ENCODE data around the gene GALK2. TPM values are rescaled to one million over a fixed set of nuclear protein-coding genes. Genes with fewer than 3 reads are reported as not detected.

The GALK2 gene
- total RNA-seq, 6 experiments from 2014 or later: 22.5 to 35.4 (median 29.4) TPM

- Histone ChIP-seq H3K9me3 (no peaks in the 10 kb centered on the region), H3K36me3 (peaks cover 0 to 5% (median 1%) of the 10 kb centered on the region in 4 donors), H3K4me3 (no peak overlapping the region), H3K27ac (no peak overlapping the region), H3K27me3 (no peaks in the 10 kb centered on the region), H3K4me1 (no peaks in the 10 kb centered on the region)
- 67% methylated on average over 4 of the region's 4 CpGs for WGBS (ENCODE audit: insufficient coverage, low coverage, low lambda C conversion rate, missing lambda C conversion rate)
- DNase-seq (no peak), ATAC-seq (no peak)
- TF ChIP-seq POLR2A (IDR thresholded peaks at IDR 0.05): no peak
- TF ChIP-seq CTCF (IDR thresholded peaks at IDR 0.05): no peak
- intact Hi-C loops (cut with DNase I): no loop called here
Measured at GRCh38 chr15:49286649-49287404, 116.8 kb downstream of the GALK2 start.

GRCh38 chr15:49287481-49287880 lies 117.4 kb downstream of the GALK2 start:
- intact Hi-C loops (cut with DNase I): no loop called here
- Histone ChIP-seq H3K4me1 (no peaks in the 10 kb centered on the region), H3K4me3 (no peak overlapping the region), H3K36me3 (peaks cover 0 to 5% (median 1%) of the 10 kb centered on the region in 4 donors), H3K27me3 (no peaks in the 10 kb centered on the region), H3K27ac (no peak overlapping the region), H3K9me3 (no peaks in the 10 kb centered on the region)
- no peak for TF ChIP-seq POLR2A (IDR thresholded peaks at IDR 0.05)
- no peak for TF ChIP-seq CTCF (IDR thresholded peaks at IDR 0.05)
- ATAC-seq (no peak), DNase-seq (no peak)

GRCh38 chr15:49288391-49288790 lies 118.3 kb downstream of the GALK2 start:
- DNase-seq: no peak
- ATAC-seq: no peak
- no peaks in the 10 kb centered on the region for H3K4me1 ChIP-seq
- no peak overlapping the region for H3K4me3 ChIP-seq
- H3K36me3 ChIP-seq: peaks cover 0 to 5% (median 0%) of the 10 kb centered on the region in 4 donors
- no peak overlapping the region for H3K27ac ChIP-seq
- H3K27me3 ChIP-seq: no peaks in the 10 kb centered on the region
- intact Hi-C loops (cut with DNase I): no loop called here
- TF ChIP-seq POLR2A (IDR thresholded peaks at IDR 0.05) (no peak), CTCF (IDR thresholded peaks at IDR 0.05) (no peak)
- WGBS (ENCODE audit: insufficient coverage, low coverage, low lambda C conversion rate, missing lambda C conversion rate): 100% methylated on average over 2 of the region's 2 CpGs
- no peaks in the 10 kb centered on the region for H3K9me3 ChIP-seq

GRCh38 chr15:49290191-49290590 lies 120.1 kb downstream of the GALK2 start:
- Histone ChIP-seq H3K27ac (no peak overlapping the region), H3K36me3 (peaks cover 0 to 5% (median 0%) of the 10 kb centered on the region in 4 donors), H3K4me1 (no peaks in the 10 kb centered on the region), H3K9me3 (no peaks in the 10 kb centered on the region), H3K27me3 (no peaks in the 10 kb centered on the region), H3K4me3 (no peak overlapping the region)
- DNase-seq (no peak), ATAC-seq (no peak)
- intact Hi-C loops (cut with DNase I): no loop called here
- WGBS (ENCODE audit: insufficient coverage, low coverage, low lambda C conversion rate, missing lambda C conversion rate): 30% methylated on average over 1 of the region's 1 CpG
- TF ChIP-seq CTCF (IDR thresholded peaks at IDR 0.05) (no peak), POLR2A (IDR thresholded peaks at IDR 0.05) (no peak)

Data from right lobe of liver (tissue), 6 donors.